ENCODE data around the gene SNX14. TPM values are rescaled to one million over a fixed set of nuclear protein-coding genes. Genes with fewer than 3 reads are reported as not detected.
"Not testable (repeated sequence)": the region's sequence is repeated elsewhere in the genome, so short reads cannot be mapped to it uniquely, and the experiment has no call there.

The SNX14 gene
- polyA plus RNA-seq, 10 donors = 31.9 to 70.4 (median 46.0) TPM

GRCh38 chr6:85524281-85524680 is 69.4 kb downstream of the SNX14 start:
- not testable (repeated sequence) for DNase-seq

- no peak for DNase-seq
Observed at GRCh38 chr6:85516168-85516567, 77.5 kb downstream of the SNX14 start.

- DNase-seq = no peak
Observed at GRCh38 chr6:85506441-85507093, 87.1 kb downstream of the SNX14 start.

- no peak for DNase-seq
Observed at GRCh38 chr6:85498596-85499258, 94.9 kb downstream of the SNX14 start.

GRCh38 chr6:85496856-85497255 is 96.8 kb downstream of the SNX14 start:
- DNase-seq = no peak

- DNase-seq = no peak
Observed at GRCh38 chr6:85496009-85496579, 97.6 kb downstream of the SNX14 start.

- DNase-seq = no peak
Observed at GRCh38 chr6:85494547-85495536, 98.8 kb downstream of the SNX14 start.

GRCh38 chr6:85493389-85493788 is 100.3 kb downstream of the SNX14 start:
- DNase-seq = no peak

- no peak for DNase-seq
Observed at GRCh38 chr6:85490516-85491248, 103.0 kb downstream of the SNX14 start.

GRCh38 chr6:85484948-85485347 is 108.7 kb downstream of the SNX14 start:
- peak; percentile 46 to 57 (median 57) for DNase-seq

- no peak for DNase-seq
Observed at GRCh38 chr6:85483846-85484245, 109.8 kb downstream of the SNX14 start.

GRCh38 chr6:85482905-85483700 is 110.6 kb downstream of the SNX14 start:
- peak; percentile 55 to 86 (median 76) for DNase-seq

- DNase-seq = peak in 2 of 3 donors; percentile 56 to 75
Observed at GRCh38 chr6:85482206-85482904, 111.3 kb downstream of the SNX14 start.

GRCh38 chr6:85479208-85479607 is 114.5 kb downstream of the SNX14 start:
- DNase-seq = no peak

- DNase-seq = no peak
Observed at GRCh38 chr6:85476532-85476931, 117.1 kb downstream of the SNX14 start.

- no peak for DNase-seq
Observed at GRCh38 chr6:85473748-85474147, 119.9 kb downstream of the SNX14 start.

GRCh38 chr6:85472744-85473143 is 120.9 kb downstream of the SNX14 start:
- no peak for DNase-seq

GRCh38 chr6:85470023-85470410 is 123.6 kb downstream of the SNX14 start:
- DNase-seq = no peak

GRCh38 chr6:85469276-85470022 is 124.2 kb downstream of the SNX14 start:
- peak in 1 of 3 donors; percentile 46 for DNase-seq

Data from muscle of back (tissue), 11 donors.